ENCODE measurements around the gene NTSR2.

The NTSR2 gene, protein sequence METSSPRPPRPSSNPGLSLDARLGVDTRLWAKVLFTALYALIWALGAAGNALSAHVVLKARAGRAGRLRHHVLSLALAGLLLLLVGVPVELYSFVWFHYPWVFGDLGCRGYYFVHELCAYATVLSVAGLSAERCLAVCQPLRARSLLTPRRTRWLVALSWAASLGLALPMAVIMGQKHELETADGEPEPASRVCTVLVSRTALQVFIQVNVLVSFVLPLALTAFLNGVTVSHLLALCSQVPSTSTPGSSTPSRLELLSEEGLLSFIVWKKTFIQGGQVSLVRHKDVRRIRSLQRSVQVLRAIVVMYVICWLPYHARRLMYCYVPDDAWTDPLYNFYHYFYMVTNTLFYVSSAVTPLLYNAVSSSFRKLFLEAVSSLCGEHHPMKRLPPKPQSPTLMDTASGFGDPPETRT

DNA sequence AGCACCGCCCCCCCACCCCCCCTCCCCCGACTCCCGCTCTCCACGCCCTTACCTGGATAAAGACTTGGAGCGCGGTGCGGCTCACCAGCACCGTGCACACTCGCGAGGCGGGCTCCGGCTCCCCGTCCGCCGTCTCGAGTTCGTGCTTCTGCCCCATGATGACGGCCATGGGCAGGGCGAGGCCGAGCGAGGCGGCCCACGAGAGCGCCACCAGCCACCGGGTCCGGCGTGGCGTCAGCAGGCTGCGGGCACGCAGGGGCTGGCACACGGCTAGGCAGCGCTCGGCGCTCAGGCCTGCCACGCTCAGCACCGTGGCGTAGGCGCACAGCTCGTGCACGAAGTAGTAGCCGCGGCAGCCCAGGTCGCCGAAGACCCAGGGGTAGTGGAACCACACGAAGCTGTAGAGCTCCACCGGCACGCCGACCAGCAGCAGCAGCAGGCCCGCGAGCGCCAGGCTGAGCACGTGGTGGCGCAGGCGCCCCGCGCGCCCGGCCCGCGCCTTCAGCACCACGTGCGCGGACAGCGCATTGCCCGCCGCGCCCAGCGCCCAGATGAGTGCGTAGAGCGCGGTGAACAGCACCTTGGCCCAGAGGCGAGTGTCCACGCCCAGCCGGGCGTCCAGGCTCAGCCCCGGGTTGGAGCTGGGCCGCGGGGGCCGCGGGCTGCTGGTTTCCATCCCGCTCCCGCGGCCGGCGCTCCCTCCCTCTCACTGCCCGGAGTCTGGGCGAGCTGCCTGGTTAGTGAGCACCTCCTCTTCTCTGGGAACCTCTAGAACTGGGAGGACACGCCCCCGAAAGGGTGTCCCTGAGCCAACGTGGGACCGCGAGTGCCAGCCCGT lies at the start of gene NTSR2:
TSS of gene NTSR2 (minus strand) at position 742 of the 838 bp plus-strand sequence. CDS start at position 676, 66 bp downstream.
- Histone ChIP-seq H3K9me3 (ENCODE audit: control insufficient read depth, low read length) (no peaks in the 10 kb centered on the region), H3K79me2 (no peaks in the 10 kb centered on the region), H3K4me3 (ENCODE audit: low read depth, low read length) (no peak within 1 kb of the TSS), H2AFZ (peak within 1 kb of the TSS; percentile 68), H3K4me1 (no peaks in the 10 kb centered on the region), H3K27ac (no peak within 1 kb of the TSS), H3K36me3 (ENCODE audit: control insufficient read depth, insufficient read depth, low read length) (no peaks in the 10 kb centered on the region), H3K9ac (no peak within 1 kb of the TSS), H3K27me3 (ENCODE audit: control insufficient read depth, insufficient read depth, low read length) (no peaks in the 10 kb centered on the region), H3K4me2 (ENCODE audit: low read length) (peak within 1 kb of the TSS; percentile 15)
- TF ChIP-seq, protein P1, sequence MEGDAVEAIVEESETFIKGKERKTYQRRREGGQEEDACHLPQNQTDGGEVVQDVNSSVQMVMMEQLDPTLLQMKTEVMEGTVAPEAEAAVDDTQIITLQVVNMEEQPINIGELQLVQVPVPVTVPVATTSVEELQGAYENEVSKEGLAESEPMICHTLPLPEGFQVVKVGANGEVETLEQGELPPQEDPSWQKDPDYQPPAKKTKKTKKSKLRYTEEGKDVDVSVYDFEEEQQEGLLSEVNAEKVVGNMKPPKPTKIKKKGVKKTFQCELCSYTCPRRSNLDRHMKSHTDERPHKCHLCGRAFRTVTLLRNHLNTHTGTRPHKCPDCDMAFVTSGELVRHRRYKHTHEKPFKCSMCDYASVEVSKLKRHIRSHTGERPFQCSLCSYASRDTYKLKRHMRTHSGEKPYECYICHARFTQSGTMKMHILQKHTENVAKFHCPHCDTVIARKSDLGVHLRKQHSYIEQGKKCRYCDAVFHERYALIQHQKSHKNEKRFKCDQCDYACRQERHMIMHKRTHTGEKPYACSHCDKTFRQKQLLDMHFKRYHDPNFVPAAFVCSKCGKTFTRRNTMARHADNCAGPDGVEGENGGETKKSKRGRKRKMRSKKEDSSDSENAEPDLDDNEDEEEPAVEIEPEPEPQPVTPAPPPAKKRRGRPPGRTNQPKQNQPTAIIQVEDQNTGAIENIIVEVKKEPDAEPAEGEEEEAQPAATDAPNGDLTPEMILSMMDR (IDR thresholded peaks at IDR 0.05) = no peak

DNA sequence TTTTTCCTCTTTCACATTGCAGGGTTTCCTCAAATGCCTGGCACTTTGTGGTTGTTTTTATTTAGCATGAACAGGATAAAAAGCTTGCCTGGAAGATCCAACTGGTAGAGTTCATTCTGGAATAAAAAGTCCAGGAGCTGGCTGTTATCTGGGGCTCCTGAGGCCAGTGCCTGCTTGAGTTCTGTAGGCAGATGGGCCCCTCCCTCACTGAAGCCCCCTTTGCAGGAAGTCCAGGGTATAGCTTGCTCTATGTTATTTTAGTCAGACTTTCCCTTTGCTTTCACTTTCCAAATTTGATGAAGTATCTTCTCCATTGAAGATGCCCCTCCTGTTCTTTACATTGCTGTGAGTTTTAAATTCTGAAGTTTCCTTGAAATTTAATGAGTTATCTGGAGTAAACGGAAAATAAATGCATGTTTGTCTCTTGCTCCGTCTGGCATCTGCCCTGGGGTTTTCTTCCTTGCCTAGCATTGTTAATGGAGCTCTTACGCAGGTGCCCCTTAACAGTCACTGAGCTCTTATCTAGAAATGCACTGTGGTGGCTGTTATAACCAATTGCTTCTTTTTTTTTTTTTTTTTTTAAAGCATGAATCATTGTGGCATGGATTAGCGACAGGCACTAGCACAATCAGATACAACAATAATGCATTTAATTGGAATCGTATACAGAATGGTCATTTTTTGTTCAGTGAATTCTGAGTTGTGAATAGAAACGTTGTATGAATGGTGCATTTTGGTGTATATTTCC lies 49.4 kb upstream of the NTSR2 start:
- TF ChIP-seq, protein P1 (IDR thresholded peaks at IDR 0.05) = no peak
- Histone ChIP-seq H3K27me3 (ENCODE audit: control insufficient read depth, insufficient read depth, low read length) (no peaks in the 10 kb centered on the region), H3K9ac (no peak overlapping the region), H3K27ac (no peak overlapping the region), H3K4me1 (no peaks in the 10 kb centered on the region), H2AFZ (no peak overlapping the region), H3K79me2 (no peaks in the 10 kb centered on the region), H3K4me2 (ENCODE audit: low read length) (no peak overlapping the region), H3K4me3 (ENCODE audit: low read depth, low read length) (no peak overlapping the region), H3K9me3 (ENCODE audit: control insufficient read depth, low read length) (no peaks in the 10 kb centered on the region), H3K36me3 (ENCODE audit: control insufficient read depth, insufficient read depth, low read length) (no peaks in the 10 kb centered on the region)

DNA sequence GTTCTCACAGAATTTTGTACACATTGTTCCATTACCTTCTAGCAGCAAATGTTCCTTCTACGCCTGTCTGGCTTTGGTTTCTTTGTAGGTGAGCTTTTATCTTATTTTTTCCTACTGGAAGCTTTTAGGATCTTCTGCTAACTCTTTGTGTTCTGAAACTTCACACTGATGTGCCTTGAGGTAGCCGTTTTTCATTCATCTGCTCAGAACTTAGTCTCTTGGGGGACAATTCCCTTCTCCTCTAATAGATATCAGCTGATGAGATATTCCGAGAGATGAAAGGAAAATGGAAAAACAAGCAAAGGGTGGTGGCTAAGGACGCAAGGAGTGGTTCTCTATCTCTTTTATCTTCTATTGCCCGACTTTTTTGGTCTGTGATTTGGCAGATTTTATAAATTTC lies 48.6 kb upstream of the NTSR2 start:
- H3K4me2 ChIP-seq (ENCODE audit: low read length) = no peak overlapping the region
- H3K4me3 ChIP-seq (ENCODE audit: low read depth, low read length) = no peak overlapping the region
- H3K36me3 ChIP-seq (ENCODE audit: control insufficient read depth, insufficient read depth, low read length) = no peaks in the 10 kb centered on the region
- TF ChIP-seq, protein P1 (IDR thresholded peaks at IDR 0.05) = no peak
- no peaks in the 10 kb centered on the region for H3K79me2 ChIP-seq
- no peaks in the 10 kb centered on the region for H3K4me1 ChIP-seq
- H2AFZ ChIP-seq = no peak overlapping the region
- no peak overlapping the region for H3K27ac ChIP-seq
- H3K27me3 ChIP-seq (ENCODE audit: control insufficient read depth, insufficient read depth, low read length) = no peaks in the 10 kb centered on the region
- no peaks in the 10 kb centered on the region for H3K9me3 ChIP-seq (ENCODE audit: control insufficient read depth, low read length)
- no peak overlapping the region for H3K9ac ChIP-seq

DNA sequence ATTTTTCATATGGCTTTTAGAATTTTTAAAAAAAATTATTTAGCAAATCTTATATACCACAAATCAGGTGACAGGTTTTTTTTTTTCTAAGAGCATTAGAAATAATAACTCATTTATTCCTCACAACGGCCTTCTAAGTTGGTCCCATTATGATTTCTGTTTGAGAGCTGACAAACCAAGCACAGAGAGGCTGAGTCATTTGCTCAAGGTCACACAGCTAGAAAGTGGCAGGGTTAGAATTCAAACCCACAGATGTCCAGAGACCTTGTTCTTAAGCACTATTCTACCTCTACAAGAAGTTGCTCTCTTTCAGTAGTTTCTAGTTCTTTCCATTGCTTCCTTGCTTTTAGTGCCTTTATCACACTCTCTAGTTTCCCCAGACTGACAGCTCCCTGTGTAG lies 47.6 kb upstream of the NTSR2 start:
- TF ChIP-seq, protein P1 (IDR thresholded peaks at IDR 0.05) = no peak
- Histone ChIP-seq H3K27me3 (ENCODE audit: control insufficient read depth, insufficient read depth, low read length) (no peaks in the 10 kb centered on the region), H2AFZ (no peak overlapping the region), H3K4me3 (ENCODE audit: low read depth, low read length) (no peak overlapping the region), H3K9ac (no peak overlapping the region), H3K27ac (no peak overlapping the region), H3K4me1 (no peaks in the 10 kb centered on the region), H3K9me3 (ENCODE audit: control insufficient read depth, low read length) (no peaks in the 10 kb centered on the region), H3K4me2 (ENCODE audit: low read length) (no peak overlapping the region), H3K79me2 (no peaks in the 10 kb centered on the region), H3K36me3 (ENCODE audit: control insufficient read depth, insufficient read depth, low read length) (no peaks in the 10 kb centered on the region)
